HepG2 (cell line): Measurements from ENCODE around the gene FAT2.

Experiments
- CEBPB ChIP-seq: IDR thresholded peaks from 2 replicates; pipeline ENCODE4 v1.6.1; 2011; ENCODE audit warnings: low read depth, low read length, improper control_type of control experiment, borderline replicate concordance
- FOXA3 ChIP-seq: IDR thresholded peaks from 2 replicates; pipeline ENCODE4 v1.6.1; 2016; ENCODE audit warnings: missing genetic modification reagents, missing compliant biosample characterization
- GLI4 ChIP-seq: sonication (generic); formaldehyde crosslinking; IDR thresholded peaks from 2 replicates; pipeline ENCODE4 v1.5.1; 2020; ENCODE audit warnings: missing genetic modification reagents, mild to moderate bottlenecking, moderate library complexity, borderline replicate concordance
- HNRNPH1 ChIP-seq: fragments of 200-400 bp; formaldehyde crosslinking; optimal IDR thresholded peaks from 2 replicates; pipeline ENCODE3; 2017; ENCODE audit warnings: mild to moderate bottlenecking, low read depth, low read length
- NCOR1 ChIP-seq: fragments of 200-600 bp; sonication (generic); IDR thresholded peaks from 2 replicates; pipeline ENCODE4 v1.7.0; 2017; ENCODE audit warnings: antibody characterized with exemption, low read length, borderline replicate concordance
- ZBTB44 ChIP-seq: sonication (generic); formaldehyde crosslinking; IDR thresholded peaks from 2 replicates; pipeline ENCODE4 v1.4.0; 2020; ENCODE audit warnings: missing genetic modification reagents
- ZKSCAN1 ChIP-seq: fragments of 150-350 bp; IDR thresholded peaks from 2 replicates; pipeline ENCODE4 v1.6.1; 2014; ENCODE audit warnings: low read length

- no peak for TF ChIP-seq NCOR1
- TF ChIP-seq ZKSCAN1: no peak
- TF ChIP-seq CEBPB: no peak
- no peak for TF ChIP-seq FOXA3 (CRISPR knock-in tag)
- no peak for TF ChIP-seq ZBTB44 (CRISPR knock-in tag)
- no peak for TF ChIP-seq HNRNPH1
- TF ChIP-seq GLI4 (CRISPR knock-in tag): no peak
Observed at GRCh38 chr5:151614565-151614964, 23.4 kb upstream of the FAT2 start.
